Measurements from ENCODE around the gene CDS1.

DNA sequence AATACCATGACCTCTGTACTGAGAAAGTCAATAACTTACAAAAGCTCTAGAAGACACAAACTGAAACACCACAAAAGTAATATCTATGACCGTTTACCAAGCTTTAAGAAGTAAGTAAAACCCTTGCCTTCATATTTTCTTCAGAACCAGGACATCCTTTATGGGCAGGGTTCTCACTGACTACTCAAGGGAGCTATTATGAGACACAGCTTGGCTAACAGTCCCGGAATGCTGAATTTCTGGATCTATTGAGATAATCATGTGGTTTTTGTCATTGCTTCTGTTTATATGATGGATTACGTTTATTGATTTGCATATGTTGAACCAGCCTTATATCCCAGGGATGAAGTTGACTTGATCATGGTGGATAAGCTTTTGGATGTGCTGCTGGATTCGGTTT is 19.9 kb upstream of the CDS1 start:
- TF ChIP-seq POLR2A (IDR thresholded peaks at IDR 0.05), result no peak
- TF ChIP-seq, protein P1, sequence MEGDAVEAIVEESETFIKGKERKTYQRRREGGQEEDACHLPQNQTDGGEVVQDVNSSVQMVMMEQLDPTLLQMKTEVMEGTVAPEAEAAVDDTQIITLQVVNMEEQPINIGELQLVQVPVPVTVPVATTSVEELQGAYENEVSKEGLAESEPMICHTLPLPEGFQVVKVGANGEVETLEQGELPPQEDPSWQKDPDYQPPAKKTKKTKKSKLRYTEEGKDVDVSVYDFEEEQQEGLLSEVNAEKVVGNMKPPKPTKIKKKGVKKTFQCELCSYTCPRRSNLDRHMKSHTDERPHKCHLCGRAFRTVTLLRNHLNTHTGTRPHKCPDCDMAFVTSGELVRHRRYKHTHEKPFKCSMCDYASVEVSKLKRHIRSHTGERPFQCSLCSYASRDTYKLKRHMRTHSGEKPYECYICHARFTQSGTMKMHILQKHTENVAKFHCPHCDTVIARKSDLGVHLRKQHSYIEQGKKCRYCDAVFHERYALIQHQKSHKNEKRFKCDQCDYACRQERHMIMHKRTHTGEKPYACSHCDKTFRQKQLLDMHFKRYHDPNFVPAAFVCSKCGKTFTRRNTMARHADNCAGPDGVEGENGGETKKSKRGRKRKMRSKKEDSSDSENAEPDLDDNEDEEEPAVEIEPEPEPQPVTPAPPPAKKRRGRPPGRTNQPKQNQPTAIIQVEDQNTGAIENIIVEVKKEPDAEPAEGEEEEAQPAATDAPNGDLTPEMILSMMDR (IDR thresholded peaks at IDR 0.05), result no peak
- no peak for TF ChIP-seq POLR2AphosphoS5 (IDR thresholded peaks at IDR 0.05)
- TF ChIP-seq EP300 (IDR thresholded peaks at IDR 0.05), result no peak

Measured in stomach (tissue), 4 donors.